Measurements from ENCODE around the gene TSSK6.

The TSSK6 gene

GRCh38 chr19:19504754-19505668 lies 10.3 kb downstream of the TSSK6 start:
- H3K4me3 ChIP-seq (ENCODE audit: low read length) = no peak overlapping the region
- TF ChIP-seq CTCF (conservative IDR thresholded peaks at IDR 0.05; ENCODE audit: low read depth, low read length) = no peak
- no peak for DNase-seq (ENCODE audit: low read depth)

- TF ChIP-seq CTCF (conservative IDR thresholded peaks at IDR 0.05; ENCODE audit: low read depth, low read length) = no peak
- H3K4me3 ChIP-seq (ENCODE audit: low read length) = no peak overlapping the region
- DNase-seq (ENCODE audit: low read depth) = no peak
Observed at GRCh38 chr19:19502808-19503602, 12.3 kb downstream of the TSSK6 start.

GRCh38 chr19:19502281-19502680 lies 13.1 kb downstream of the TSSK6 start:
- no peak overlapping the region for H3K4me3 ChIP-seq (ENCODE audit: low read length)
- DNase-seq (ENCODE audit: low read depth) = no peak
- TF ChIP-seq CTCF (conservative IDR thresholded peaks at IDR 0.05; ENCODE audit: low read depth, low read length) = no peak

GRCh38 chr19:19501798-19502197 lies 13.6 kb downstream of the TSSK6 start:
- TF ChIP-seq CTCF (conservative IDR thresholded peaks at IDR 0.05; ENCODE audit: low read depth, low read length) = no peak
- no peak overlapping the region for H3K4me3 ChIP-seq (ENCODE audit: low read length)
- no peak for DNase-seq (ENCODE audit: low read depth)

- no peak overlapping the region for H3K4me3 ChIP-seq (ENCODE audit: low read length)
- no peak for TF ChIP-seq CTCF (conservative IDR thresholded peaks at IDR 0.05; ENCODE audit: low read depth, low read length)
- DNase-seq (ENCODE audit: low read depth) = no peak
Observed at GRCh38 chr19:19500975-19501644, 14.2 kb downstream of the TSSK6 start.

GRCh38 chr19:19499272-19499995 lies 15.9 kb downstream of the TSSK6 start:
- H3K4me3 ChIP-seq (ENCODE audit: low read length) = no peak overlapping the region
- no peak for TF ChIP-seq CTCF (conservative IDR thresholded peaks at IDR 0.05; ENCODE audit: low read depth, low read length)
- no peak for DNase-seq (ENCODE audit: low read depth)

Data from retinal pigment epithelial cell (primary cell).